Neural cell (in vitro differentiated cells): ENCODE data around the gene DEF6.

Source experiments
- CTCF ChIP-seq: fragments of 450-650 bp; IDR thresholded peaks from 2 replicates; pipeline ENCODE4 v1.5.1; 2014; ENCODE audit warnings: antibody characterized with exemption, mild to moderate bottlenecking, moderate library complexity; ENCODE audit not compliant: poor library complexity, severe bottlenecking
- EZH2 ChIP-seq: fragments of 200-600, 300-800 bp; shearing (Covaris generic), sonication (generic); IDR thresholded peaks from 2 replicates; pipeline ENCODE4 v1.6.1; 2014; ENCODE audit warnings: antibody characterized with exemption, low read length, borderline replicate concordance, mild to moderate bottlenecking; ENCODE audit not compliant: insufficient read depth, poor library complexity, severe bottlenecking
- MXI1 ChIP-seq: fragments of 450-650 bp; conservative IDR thresholded peaks from 2 replicates; pipeline ENCODE4 v1.6.1; 2014; ENCODE audit warnings: antibody characterized with exemption, mild to moderate bottlenecking; ENCODE audit not compliant: poor library complexity, severe bottlenecking

GRCh38 chr6:35343092-35343834, 45.6 kb downstream of the DEF6 start:
- TF ChIP-seq EZH2, result no peak
- TF ChIP-seq CTCF, result no peak
- no peak for TF ChIP-seq MXI1
